GM12873 (cell line): ENCODE data around the gene VRK1.

Source experiments
- TF ChIP-seq, protein P1 (sequence below): IDR thresholded peaks from 2 replicates; pipeline ENCODE4 v1.5.1; 2012; ENCODE audit warnings: low read depth, mild to moderate bottlenecking, moderate library complexity, low read length, control low read depth; ENCODE audit not compliant: insufficient read depth; ENCODE audit errors: missing control alignments

The VRK1 gene

DNA sequence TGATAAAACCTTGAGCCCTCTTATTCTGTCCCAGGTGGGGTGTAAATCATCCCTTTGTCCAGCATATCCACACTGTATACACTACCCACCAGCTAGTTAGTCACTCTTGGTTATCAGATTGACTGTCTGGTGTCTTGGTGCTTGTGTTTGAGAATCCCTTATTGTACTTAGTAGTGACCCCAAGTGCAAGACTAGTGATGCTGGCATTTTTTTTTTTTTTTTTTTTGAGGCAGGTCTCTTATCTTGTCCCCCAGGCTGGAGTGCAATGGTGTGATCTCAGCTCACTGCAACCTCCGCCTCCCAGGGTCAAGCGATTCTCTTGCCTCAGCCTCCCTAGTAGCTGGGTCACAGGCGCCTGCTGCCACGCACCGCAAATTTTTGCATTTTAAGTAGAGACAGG lies 5.8 kb downstream of the VRK1 start:
- TF ChIP-seq, protein P1, sequence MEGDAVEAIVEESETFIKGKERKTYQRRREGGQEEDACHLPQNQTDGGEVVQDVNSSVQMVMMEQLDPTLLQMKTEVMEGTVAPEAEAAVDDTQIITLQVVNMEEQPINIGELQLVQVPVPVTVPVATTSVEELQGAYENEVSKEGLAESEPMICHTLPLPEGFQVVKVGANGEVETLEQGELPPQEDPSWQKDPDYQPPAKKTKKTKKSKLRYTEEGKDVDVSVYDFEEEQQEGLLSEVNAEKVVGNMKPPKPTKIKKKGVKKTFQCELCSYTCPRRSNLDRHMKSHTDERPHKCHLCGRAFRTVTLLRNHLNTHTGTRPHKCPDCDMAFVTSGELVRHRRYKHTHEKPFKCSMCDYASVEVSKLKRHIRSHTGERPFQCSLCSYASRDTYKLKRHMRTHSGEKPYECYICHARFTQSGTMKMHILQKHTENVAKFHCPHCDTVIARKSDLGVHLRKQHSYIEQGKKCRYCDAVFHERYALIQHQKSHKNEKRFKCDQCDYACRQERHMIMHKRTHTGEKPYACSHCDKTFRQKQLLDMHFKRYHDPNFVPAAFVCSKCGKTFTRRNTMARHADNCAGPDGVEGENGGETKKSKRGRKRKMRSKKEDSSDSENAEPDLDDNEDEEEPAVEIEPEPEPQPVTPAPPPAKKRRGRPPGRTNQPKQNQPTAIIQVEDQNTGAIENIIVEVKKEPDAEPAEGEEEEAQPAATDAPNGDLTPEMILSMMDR, result no peak

DNA sequence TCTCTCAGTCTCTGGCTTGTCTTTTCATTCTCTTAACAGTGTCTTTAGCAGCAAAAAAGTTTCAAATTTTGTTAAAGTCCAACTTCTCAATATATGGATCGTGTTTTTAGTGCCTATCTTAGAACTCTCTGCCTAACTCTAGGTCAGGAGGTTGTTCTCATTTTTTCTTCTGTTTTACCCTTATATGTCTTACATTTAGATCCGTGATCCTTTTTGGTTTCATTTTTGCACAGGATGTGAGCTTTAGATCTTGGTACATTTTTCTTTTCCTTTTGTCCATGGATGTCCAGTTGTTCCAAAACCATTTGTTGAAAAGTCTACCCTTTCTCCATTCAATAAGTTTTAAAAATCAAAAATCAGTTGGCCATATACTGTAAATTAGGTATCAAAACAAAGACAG lies 6.8 kb downstream of the VRK1 start:
- TF ChIP-seq, protein P1, result no peak

DNA sequence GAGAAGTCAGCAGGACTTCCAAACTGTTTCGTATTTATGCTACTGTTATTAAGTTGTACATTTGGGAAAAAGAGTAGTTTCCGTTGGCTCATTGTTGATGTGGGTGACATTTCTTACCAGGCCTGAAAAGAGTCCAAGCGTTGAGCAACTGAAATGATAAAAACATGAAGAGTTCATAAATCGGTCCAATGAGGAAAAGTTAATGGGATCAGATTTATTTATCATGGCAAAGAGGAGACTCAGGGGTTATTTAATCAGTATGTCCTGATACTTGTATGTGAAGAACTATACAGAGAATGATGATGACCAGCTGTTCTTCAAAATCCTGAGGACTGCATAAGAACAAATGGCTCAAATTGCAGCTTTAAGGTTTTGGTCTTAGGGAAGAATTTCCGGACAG lies 7.7 kb downstream of the VRK1 start:
- TF ChIP-seq, protein P1, result no peak

DNA sequence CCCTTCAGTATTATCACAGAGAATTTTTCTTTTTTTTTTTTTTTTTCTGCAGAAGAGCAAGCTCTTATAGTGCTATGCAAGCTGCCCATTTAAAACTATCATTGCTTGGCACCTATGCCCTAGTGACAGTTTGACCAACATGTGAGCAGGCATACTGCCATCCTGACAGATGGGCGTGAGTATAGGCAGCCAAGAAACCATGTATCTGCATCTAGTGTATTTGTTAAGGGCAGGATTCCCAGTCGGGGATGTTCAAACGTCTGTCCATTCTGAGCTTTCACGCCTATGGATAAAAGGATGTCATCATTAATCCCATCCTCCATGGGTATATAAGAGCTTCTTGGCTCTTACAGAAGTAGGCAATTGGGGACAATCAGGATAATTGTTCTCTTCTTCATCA lies 8.8 kb downstream of the VRK1 start:
- TF ChIP-seq, protein P1, result no peak

DNA sequence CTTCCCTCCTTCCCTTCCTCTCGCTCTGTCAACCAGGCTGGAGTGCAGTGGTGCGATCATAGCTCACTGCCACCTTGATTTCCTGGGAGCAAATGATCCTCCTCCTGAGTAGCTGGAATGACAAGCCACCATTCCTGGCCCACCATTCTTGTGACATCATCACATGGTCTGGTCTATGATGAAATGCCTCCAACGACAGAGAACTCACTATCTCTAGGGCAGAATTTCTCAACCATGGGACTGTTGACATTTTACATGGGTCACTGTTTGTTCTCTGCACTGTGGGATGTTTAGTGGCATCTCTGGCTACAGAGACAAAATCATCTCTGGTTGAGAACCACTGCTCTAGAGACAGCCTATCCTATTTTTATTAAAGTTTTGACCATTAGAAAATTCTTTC lies 9.7 kb downstream of the VRK1 start:
- TF ChIP-seq, protein P1, result no peak

DNA sequence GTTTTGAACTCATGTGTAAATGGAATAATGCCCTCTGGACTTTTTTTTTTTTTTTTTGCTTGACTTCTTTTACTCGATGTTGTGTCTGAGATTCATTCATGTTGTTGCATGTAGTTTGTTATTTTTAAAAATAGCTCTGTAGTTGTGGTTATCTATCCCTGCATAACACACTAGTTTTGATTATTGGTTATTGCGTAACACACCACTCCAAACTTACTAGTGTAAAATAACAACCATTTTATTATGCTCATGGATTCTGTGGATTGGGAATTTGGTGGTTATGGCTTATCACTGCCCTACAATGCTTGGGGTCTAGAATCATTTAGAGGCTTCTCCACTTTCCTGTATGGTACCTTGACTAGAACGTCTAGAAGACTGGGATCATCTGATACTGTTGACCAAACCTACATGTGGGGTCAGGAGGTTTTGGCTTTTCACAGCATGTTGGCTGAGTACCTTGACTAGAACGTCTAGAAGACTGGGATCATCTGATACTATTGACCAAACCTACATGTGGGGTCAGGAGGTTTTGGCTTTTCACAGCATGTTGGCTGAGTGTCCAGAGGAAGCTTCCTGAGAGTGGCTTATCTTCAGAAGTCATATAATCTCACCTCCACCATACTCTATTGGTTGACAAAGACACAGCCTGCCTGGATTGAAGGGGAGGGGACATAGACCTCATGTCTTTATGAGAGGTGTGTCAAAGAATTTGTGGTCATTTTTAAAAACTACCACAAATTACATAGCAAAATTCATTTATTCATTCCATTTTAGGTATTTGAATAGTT lies 11.6 kb downstream of the VRK1 start:
- TF ChIP-seq, protein P1, result no peak

DNA sequence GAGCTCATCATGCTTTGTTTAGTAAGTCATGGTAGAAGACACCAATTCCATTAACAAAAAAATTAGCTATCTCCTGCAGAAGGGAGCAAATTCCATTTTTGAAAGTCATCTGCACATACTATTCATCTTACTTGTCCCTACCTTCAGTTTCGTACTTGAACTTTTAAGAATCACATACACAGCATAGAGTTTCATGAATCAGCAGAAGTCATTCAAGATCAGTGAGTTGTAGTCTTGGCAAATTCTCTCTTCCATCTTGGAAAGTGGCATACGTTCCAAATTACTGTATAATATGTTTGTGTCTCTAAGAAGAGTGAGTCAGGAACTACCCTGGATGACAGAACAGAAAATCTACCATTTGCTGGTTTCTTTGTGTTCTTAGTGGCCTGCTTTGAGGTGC lies 14.1 kb downstream of the VRK1 start:
- TF ChIP-seq, protein P1, result no peak
